ENCODE results near the gene LY9. TPM values are rescaled to one million over a fixed set of nuclear protein-coding genes. Genes with fewer than 3 reads are reported as not detected.

Gene LY9
- total RNA-seq, 1 experiment from 2014 or later = not detected

DNA sequence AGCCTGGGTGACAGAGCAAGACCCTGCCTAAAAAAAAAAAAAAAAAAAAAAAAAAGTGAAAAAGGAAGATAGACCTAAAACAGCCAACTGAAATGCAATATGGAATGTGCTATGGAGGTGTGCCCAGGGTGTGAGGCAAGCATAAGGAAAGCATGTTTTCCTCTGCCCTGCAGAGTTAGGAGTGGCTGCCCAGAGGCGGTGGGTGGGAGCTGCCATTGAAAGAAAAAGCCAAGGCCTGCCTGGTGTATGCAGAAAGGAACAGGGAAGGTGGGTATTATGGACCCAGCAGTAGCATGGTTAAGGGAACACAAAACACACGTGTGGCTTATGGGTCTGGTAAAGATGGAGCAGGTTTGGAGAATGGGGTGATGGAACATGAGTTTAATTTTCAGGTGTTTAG is 57.8 kb downstream of the LY9 start:
- Histone ChIP-seq H3K27ac (ENCODE audit: low read length) (no peak overlapping the region), H3K9ac (ENCODE audit: low read length) (no peak overlapping the region), H3K9me3 (ENCODE audit: low read length) (no peaks in the 10 kb centered on the region; the same call in 1 of the 2 replicates), H3F3A (ENCODE audit: low read length, unreplicated experiment) (no peaks in the 10 kb centered on the region), H2AFZ (ENCODE audit: low read length) (no peak overlapping the region), H3K4me3 (ENCODE audit: low read length) (no peak overlapping the region), H3K4me2 (ENCODE audit: low read length) (no peak overlapping the region), H3K9me2 (replicated peaks; ENCODE audit: low read length) (no peaks in the 10 kb centered on the region), H3K4me1 (ENCODE audit: insufficient read depth, low read length) (no peaks in the 10 kb centered on the region), H3K79me2 (ENCODE audit: low read length) (no peaks in the 10 kb centered on the region), H4K20me1 (ENCODE audit: low read length) (no peaks in the 10 kb centered on the region), H3K36me3 (ENCODE audit: low read depth, low read length) (no peaks in the 10 kb centered on the region), H3K27me3 (ENCODE audit: low read length) (peaks cover 17% of the 10 kb centered on the region)
- ChIA-PET POLR2A (ENCODE audit: unreplicated experiment) (no interaction called here), CTCF (no interaction called here)
- BruUV-seq (replicated peaks) = no TSS peak
- intact Hi-C loops (cut with micrococcal nuclease) = no loop called here
- DNase-seq (no peak), ATAC-seq (no peak)
- no peak for TF ChIP-seq EZH2phosphoT487 (IDR thresholded peaks at IDR 0.05; ENCODE audit: borderline replicate concordance, low read length)
- no peak for TF ChIP-seq EZH2 (IDR thresholded peaks at IDR 0.05; ENCODE audit: low read length, unreplicated experiment)
- TF ChIP-seq, protein P1, sequence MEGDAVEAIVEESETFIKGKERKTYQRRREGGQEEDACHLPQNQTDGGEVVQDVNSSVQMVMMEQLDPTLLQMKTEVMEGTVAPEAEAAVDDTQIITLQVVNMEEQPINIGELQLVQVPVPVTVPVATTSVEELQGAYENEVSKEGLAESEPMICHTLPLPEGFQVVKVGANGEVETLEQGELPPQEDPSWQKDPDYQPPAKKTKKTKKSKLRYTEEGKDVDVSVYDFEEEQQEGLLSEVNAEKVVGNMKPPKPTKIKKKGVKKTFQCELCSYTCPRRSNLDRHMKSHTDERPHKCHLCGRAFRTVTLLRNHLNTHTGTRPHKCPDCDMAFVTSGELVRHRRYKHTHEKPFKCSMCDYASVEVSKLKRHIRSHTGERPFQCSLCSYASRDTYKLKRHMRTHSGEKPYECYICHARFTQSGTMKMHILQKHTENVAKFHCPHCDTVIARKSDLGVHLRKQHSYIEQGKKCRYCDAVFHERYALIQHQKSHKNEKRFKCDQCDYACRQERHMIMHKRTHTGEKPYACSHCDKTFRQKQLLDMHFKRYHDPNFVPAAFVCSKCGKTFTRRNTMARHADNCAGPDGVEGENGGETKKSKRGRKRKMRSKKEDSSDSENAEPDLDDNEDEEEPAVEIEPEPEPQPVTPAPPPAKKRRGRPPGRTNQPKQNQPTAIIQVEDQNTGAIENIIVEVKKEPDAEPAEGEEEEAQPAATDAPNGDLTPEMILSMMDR (conservative IDR thresholded peaks at IDR 0.05; ENCODE audit: low read depth, low read length) = no peak

DNA sequence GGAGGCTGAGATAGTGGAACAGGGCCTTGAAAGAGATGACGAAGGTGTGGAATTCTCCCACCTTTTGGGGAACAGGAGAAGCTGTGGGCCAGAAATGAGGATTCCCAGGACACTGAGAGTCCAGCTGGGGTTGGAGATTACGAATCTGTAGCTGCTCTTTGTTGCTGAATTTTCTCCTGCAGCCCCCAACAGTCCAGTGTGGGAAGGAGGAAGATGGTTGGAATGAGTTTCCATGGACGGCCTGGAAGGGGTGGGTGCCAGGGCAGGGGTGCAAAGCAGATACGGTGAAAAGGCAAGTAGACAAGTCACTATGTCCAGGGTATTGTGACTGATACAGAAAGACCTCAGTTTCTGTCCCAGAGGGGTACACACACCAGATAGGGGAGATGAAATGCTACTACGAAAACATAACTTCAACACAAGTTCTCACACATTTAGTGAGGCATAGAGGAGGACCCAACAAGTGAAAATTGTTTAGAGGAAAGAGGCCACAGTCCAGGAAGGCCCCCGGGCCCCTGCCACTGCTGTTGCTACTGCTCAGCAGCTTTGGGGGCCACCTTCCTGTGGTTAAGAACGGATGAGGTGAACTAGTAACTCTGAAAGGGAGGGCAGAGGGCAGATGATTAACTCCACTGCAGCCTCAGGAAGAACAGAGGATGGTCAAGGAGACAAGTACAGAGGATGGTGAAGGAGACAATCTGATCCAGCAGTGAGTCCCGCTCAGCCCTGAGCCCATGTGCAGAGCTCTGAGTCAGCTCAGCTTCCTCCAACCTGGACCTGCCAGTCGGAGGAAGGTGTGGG is 59.4 kb downstream of the LY9 start:
- no peaks in the 10 kb centered on the region for H3K9me2 ChIP-seq (replicated peaks; ENCODE audit: low read length)
- ATAC-seq = no peak; the same call in 1 of the 2 replicates
- CTCF ChIA-PET = no interaction called here

More for the DNA sequence above, 59.4 kb downstream of the LY9 start:
- BruUV-seq (replicated peaks) = no TSS peak
- H3K79me2 ChIP-seq (ENCODE audit: low read length) = no peaks in the 10 kb centered on the region
- no peak overlapping the region for H3K9ac ChIP-seq (ENCODE audit: low read length)
- peaks cover 12% of the 10 kb centered on the region for H3K27me3 ChIP-seq (ENCODE audit: low read length)
- TF ChIP-seq, protein P1 (conservative IDR thresholded peaks at IDR 0.05; ENCODE audit: low read depth, low read length) = no peak
- TF ChIP-seq EZH2phosphoT487 (IDR thresholded peaks at IDR 0.05; ENCODE audit: borderline replicate concordance, low read length) (no peak), EZH2 (IDR thresholded peaks at IDR 0.05; ENCODE audit: low read length, unreplicated experiment) (no peak)
- POLR2A ChIA-PET (ENCODE audit: unreplicated experiment) = no interaction called here
- H4K20me1 ChIP-seq (ENCODE audit: low read length) = no peaks in the 10 kb centered on the region
- no peak overlapping the region for H3K4me2 ChIP-seq (ENCODE audit: low read length)
- no peak overlapping the region for H3K4me3 ChIP-seq (ENCODE audit: low read length)
- no peaks in the 10 kb centered on the region for H3K9me3 ChIP-seq (ENCODE audit: low read length)
- intact Hi-C loops (cut with micrococcal nuclease) = no loop called here
- no peaks in the 10 kb centered on the region for H3K4me1 ChIP-seq (ENCODE audit: insufficient read depth, low read length)
- DNase-seq = no peak
- H2AFZ ChIP-seq (ENCODE audit: low read length) = no peak overlapping the region
- no peak overlapping the region for H3K27ac ChIP-seq (ENCODE audit: low read length)
- H3F3A ChIP-seq (ENCODE audit: low read length, unreplicated experiment) = no peaks in the 10 kb centered on the region
- no peaks in the 10 kb centered on the region for H3K36me3 ChIP-seq (ENCODE audit: low read depth, low read length)
